ENCODE results near the gene PRDM7.
A peak's percentile ranks its signal among the peaks of the same experiment; 100 is the strongest.

The PRDM7 gene

DNA sequence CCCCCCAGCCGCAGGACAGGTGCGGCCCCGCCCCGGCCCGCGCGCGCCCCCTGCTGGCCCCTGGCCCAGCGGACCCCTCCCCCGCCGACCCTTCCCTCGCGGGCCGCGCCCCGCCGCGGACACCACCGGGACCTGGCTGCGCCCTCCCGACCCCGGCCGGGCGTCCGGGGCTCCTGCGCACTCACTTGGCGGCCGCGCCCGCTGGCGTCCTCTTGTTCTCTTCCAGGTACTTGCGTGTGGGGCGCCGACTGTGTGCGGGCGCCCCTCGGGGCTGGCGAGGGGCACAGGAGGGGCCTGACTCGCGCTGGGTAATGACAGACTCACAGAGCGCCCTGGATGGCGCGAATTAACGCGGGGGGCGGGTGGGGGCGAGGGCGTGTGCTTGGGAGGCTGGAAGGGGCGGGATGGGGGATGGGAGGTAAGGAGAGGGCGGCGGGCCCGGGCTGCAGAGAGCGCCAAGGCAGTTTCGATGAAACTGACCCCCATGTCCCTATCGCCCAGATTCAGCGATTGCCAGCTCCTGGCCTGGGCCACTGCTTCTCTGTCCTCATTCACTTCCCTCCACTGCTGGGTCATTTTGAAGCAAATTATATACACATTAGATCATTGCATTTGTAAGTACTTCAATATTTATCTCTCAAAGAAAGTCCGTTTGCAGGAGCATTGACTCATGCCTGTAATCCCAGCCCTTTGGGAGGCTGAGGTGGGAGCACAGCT is 57.4 kb downstream of the PRDM7 start:
- peak overlapping the region; percentile 56 for H3K4me3 ChIP-seq (ENCODE audit: low read length)
- DNase-seq (ENCODE audit: low read depth) = peak; percentile 46
- TF ChIP-seq, protein P1, sequence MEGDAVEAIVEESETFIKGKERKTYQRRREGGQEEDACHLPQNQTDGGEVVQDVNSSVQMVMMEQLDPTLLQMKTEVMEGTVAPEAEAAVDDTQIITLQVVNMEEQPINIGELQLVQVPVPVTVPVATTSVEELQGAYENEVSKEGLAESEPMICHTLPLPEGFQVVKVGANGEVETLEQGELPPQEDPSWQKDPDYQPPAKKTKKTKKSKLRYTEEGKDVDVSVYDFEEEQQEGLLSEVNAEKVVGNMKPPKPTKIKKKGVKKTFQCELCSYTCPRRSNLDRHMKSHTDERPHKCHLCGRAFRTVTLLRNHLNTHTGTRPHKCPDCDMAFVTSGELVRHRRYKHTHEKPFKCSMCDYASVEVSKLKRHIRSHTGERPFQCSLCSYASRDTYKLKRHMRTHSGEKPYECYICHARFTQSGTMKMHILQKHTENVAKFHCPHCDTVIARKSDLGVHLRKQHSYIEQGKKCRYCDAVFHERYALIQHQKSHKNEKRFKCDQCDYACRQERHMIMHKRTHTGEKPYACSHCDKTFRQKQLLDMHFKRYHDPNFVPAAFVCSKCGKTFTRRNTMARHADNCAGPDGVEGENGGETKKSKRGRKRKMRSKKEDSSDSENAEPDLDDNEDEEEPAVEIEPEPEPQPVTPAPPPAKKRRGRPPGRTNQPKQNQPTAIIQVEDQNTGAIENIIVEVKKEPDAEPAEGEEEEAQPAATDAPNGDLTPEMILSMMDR (conservative IDR thresholded peaks at IDR 0.05; ENCODE audit: low read length) = no peak

DNA sequence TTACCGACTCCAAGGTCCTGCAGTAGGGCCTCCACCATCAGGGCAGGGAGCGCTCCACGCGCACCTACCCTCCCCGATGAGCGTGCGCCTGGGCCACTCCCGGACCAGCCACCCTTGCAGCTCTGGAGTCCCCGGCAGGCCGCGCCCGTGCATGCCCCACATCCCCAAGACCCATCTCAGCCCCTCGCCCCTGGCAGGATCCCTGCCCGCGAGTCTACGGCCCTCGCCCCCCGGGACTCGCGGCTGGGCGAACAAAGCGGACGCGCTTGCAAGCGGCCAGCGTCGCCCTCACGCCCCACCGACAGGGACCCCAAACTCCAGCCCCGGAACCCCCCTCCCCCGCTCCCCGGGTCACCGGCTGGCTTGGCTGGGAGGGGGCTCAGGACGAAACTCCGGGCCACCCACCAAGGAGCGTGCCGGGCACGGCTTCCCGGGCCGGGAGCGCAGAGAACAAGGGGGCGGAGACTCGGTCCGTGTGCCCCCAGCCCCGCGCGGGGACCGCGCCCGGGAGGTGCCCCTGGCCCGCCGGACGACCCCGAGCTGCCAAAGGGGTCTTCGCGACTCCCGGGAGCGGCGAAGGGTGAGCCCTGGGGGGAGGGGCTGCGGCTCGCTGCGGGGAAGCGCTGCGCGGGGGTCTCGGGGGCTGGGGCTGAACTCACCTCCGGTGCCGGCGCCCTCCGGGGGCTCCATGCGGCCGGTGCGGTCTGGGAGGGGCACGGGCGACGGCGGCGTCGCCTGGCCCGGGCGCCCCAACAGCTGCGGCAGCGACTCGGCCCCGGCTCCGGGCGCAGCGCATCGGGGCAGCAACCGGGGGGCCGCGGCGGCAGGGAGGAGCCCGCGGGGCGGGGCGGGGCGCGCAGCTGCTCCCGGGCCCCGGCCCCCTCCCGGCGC is 58.2 kb downstream of the PRDM7 start, which contains the start of gene DBNDD1:
Gene DBNDD1, minus strand, starts transcription at position 805 of the 891 bp plus-strand sequence. Its CDS starts 115 bp downstream, at position 690.
- peak within 1 kb of the TSS; percentile 56 for H3K4me3 ChIP-seq (ENCODE audit: low read length)
- DNase-seq (ENCODE audit: low read depth) = no peak
- TF ChIP-seq, protein P1 (conservative IDR thresholded peaks at IDR 0.05; ENCODE audit: low read length) = no peak

DNA sequence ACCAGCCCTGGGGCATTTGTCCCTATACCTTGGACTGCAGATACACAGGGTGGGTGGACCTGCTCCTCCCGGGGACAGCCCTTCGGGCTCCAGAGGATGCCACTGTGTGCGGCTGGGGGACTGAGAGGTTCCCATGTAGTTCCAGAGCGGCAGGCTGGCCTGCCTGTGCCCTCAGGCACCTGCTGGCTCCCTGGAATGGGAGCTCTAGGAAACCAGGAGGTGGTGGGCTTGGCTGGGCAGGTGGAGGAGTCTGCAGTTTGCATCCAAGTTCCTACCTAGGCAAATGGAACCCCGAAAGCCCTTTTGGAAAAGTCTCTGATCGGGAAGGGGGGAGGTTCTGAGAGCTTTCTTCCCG is 58.9 kb downstream of the PRDM7 start:
- TF ChIP-seq, protein P1 (conservative IDR thresholded peaks at IDR 0.05; ENCODE audit: low read length) = no peak
- DNase-seq (ENCODE audit: low read depth) = no peak
- H3K4me3 ChIP-seq (ENCODE audit: low read length) = no peak overlapping the region

DNA sequence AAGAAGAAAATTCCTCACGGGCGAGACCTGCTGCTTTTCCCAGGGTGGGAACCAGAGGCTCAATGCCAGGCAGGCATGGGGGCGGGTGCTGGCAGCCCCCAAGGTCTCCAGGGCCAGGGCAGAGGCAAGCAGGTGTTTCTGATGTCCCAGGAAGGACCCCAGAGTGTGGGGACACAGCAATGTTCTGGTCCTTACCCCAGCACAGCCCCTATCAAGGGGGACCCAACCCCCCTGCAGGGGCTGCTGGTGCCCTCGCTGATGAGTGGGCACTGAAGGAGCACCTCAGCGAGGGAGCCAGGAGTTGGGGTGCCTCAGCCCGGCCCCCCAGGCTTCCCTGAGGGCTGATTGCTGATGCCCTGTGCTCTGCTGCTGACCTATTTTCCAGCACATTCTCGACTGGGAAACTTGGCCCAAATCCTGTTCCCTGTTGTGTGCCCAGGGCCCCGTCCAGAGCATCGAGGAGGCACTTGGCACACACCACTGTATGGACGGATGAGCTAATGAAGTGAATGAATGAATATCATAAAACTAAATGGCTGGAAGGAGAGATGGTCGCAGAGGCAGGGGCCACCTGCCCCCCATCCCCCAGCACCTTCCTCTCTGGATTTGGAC is 60.7 kb downstream of the PRDM7 start:
- no peak overlapping the region for H3K4me3 ChIP-seq (ENCODE audit: low read length)
- TF ChIP-seq, protein P1 (conservative IDR thresholded peaks at IDR 0.05; ENCODE audit: low read length) = no peak
- no peak for DNase-seq (ENCODE audit: low read depth)

DNA sequence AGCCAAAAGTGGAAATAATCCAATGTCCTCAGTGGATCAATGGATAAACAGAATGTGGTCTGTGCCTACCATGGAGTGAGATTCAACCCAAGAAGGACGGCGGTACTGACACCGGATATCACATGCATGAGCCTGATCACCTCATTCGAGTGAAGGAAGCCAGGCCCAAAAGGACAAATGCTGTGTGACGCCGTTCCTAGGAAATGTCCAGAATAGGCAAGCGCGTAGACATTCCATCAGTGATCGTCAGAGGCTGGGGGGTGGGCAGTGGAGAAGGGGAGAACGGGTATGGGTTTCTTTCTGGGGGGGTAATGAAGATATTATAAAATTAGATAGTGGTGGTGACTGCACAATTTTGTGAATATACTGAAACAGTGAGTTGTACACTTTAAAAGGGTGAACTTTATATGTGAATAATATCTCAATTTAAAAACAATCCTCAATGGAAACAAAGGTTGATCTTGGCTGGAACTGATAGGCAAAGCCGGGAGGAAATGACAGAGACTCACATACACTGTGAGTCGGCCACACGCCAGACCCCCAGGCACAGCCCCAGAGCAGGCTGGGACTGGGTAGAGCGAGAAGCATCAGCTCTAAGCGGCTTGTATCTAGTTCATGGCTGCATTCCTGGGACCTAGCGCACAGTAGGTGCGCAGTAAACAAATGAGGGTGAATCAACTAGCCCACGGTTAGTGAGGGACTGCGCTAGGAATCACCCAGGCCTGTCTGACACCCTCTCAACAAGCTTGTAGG is 61.4 kb downstream of the PRDM7 start:
- TF ChIP-seq, protein P1 (conservative IDR thresholded peaks at IDR 0.05; ENCODE audit: low read length) = no peak
- DNase-seq (ENCODE audit: low read depth) = no peak
- no peak overlapping the region for H3K4me3 ChIP-seq (ENCODE audit: low read length)

DNA sequence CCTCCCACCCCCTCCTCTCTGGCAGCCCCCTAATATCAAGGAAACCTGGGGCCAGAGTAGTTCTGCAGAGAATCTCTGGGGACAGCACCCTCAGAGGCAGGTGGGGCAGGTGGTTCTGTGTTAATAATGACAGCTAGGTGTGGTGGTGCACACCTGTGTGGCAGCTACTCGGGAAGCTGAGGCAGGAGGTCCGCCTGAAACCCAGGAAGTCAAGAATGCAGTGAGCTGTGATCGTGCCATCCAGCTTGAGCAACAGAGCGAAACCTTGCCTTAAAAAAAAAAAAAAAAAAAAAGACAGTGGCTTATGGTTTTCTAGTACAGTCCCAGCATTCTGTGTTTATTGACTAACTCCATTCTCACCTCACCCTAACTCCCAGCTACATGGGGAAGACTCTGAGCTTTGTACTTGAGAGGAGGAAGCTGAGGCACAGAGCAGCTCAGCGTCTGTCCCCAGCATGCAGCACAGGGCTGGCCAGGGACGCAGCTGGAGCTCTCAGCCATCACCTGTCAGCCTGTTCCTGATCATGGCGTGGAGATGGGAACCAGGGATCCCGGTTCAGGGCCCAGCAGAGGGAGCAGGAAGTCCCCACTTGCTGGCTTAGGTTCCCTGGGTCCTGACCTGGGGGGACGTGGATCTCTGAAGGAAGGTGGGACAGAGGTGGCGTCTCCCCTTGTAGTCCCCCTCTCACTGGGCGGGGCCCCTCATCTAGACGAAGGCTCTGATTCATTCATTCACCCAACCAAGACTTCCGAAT is 64.0 kb downstream of the PRDM7 start:
- TF ChIP-seq, protein P1 (conservative IDR thresholded peaks at IDR 0.05; ENCODE audit: low read length) = no peak
- H3K4me3 ChIP-seq (ENCODE audit: low read length) = no peak overlapping the region
- DNase-seq (ENCODE audit: low read depth) = no peak
